Right lobe of liver (tissue), 4 donors: Measurements from ENCODE around the gene RGS3.

Experiments
- CTCF ChIP-seq, 4 donors: fragments of 200-600 bp in 3 of 4; fragments of 450-650 bp in 1 of 4; IDR thresholded peaks; one replicate each; pipeline versions ENCODE4 v1.5.1 to v1.8.0; 2016 to 2022; ENCODE audit warnings: antibody characterized with exemption in 4 of 4, mild to moderate bottlenecking in 2 of 4
- POLR2A ChIP-seq: fragments of 450-650 bp; IDR thresholded peaks from one replicate; pipeline ENCODE4 v1.6.1; 2017; ENCODE audit warnings: antibody characterized with exemption, mild to moderate bottlenecking
- donor health status: DM: no; HTN: no; CAD: no.
- donor health status: DM: no; HTN: no; CAD: no.
- donor health status: DM: no; HTN: yes; CAD: no.

GRCh38 chr9:113545068-113545467 is 81.5 kb downstream of the RGS3 start:
- TF ChIP-seq CTCF (IDR thresholded peaks at IDR 0.05) (no peak), POLR2A (no peak)
